Measurements from ENCODE around the gene BCAP31.
"Not testable (repeated sequence)": the region's sequence is repeated elsewhere in the genome, so short reads cannot be mapped to it uniquely, and the experiment has no call there.

BCAP31 gene

GRCh38 chrX:153733651-153734240 lies 9.6 kb upstream of the BCAP31 start:
- no peak for DNase-seq

GRCh38 chrX:153732401-153732800 lies 8.2 kb upstream of the BCAP31 start:
- no peak for DNase-seq

DNA sequence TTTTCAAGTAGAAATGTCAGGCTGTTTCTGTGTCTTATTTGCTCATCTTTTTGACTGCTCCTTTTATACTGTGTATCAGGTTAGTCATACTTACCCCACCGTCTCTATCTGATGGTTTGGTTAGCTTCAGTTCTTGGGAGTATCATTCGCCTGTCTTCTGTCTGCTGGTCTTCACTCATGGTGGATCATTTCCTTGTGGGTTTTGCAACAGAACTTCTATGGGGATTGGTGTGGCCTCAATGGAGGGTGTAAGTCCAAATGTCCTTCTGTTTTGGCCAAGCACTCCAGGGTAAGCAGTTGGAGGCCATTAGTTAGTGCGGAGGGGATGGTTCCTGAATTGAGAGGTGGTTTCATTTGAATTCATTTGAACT lies 7.6 kb upstream of the BCAP31 start:
- no peak for DNase-seq

- DNase-seq, result no peak
These were observed 7.1 kb upstream of the BCAP31 start for GRCh38 chrX:153731117-153731844.

- not testable (repeated sequence) for DNase-seq
These were observed 5.9 kb upstream of the BCAP31 start for GRCh38 chrX:153730115-153730514.

- DNase-seq, result no peak
These were observed 4.9 kb upstream of the BCAP31 start for GRCh38 chrX:153728951-153729631.

DNA sequence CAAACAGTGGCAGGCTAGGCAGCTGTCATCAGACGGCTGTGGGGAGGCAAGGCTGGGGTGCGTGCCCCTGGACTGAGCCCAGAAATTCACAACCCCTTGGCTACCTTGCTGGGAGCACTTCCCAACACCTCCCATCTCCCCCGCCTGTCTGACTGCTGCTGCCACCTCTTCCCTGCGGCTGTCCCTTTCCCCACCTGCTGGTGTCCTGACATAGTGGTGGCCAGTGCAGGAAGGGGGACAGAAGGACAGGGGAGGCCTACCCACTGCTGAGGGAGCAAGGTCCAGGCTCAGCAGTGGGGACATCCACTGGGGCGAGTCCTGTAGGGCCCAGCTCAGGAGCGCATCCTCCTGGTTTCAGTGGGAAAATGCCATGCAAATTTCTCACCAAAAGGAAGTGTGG lies 3.9 kb upstream of the BCAP31 start:
- DNase-seq, result no peak

DNA sequence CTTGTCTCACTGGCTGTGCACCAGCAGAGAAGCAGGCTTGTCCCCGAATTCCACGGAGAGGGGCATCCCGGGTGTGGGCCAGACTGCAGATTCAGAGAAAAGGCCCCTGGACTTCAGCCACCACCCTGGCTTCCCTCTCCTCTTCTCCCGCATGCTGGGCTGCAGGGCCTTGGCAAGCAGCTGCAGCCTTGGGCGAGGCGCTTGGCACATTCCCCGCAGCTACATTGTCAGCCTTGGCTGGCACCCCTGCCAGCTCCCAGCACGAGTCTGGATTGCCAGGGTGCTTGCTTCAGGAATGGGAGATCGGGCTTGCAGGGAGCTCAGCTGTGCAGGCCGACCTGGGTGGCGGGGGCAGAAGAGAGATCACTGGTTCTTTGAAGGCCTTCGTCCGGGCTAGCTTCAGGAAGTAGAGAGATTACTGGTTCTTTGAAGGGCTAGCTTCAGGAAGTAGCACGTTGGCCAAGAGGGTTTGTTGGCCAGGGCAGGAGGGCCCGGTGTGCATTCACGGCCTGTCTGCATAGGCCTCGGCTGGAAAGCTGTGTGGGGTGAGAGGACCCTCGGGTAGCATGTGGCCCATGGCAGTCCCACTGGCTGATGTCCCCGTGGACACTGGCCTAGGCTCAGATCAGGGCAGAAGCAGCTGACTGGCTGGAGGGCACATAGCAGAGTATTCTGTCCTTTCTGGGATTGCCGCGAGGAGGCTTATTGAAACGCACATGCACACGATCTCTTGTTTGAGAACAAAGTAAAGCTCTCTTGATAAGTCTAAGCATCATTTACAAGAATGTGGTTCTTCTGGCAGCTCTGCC lies 3.1 kb upstream of the BCAP31 start:
- no peak for DNase-seq

DNA sequence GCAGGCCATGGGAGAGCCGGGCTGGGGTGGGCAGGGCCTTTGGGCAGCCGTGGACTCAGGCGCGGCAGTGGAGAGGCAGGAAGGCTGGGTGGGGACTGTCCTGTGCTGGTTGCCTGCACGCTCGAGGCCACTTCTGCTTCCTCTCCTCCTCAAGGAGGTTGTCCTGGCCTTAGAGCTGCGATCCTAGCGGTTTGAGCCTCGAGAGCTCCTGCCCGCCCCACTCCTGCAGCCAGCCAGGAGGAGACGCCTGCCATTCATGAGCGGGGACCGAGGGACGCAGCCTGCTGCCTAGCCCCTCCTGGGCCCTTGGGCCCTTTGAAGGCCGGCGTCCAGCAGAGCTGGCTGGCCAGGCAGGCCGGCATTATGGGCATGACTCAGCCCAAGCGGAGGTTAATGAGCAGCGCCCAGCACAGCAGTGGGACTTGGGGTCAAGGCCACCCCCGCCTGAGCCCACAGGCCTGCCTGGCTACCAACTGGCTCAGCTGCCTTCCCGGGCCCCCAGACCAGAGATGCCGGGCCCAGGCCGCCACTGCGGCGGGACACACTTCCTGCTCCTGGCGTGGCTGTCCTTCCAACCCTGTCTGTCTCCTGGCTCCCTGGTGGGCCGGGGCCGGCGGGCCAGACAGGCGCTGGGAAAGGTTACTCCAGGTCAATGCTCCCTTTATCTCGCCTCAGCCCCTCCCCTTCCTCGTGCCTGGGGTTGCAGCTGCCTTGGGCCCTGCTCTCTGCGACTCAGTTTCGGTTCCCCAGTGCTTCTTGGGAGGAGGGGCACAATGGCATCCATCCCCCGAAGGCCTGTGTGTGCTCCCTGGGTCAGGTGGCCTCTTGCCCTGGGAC lies 2.3 kb upstream of the BCAP31 start:
- no peak for DNase-seq

GRCh38 chrX:153725832-153726285 lies 1.7 kb upstream of the BCAP31 start:
- no peak for DNase-seq

- no peak for DNase-seq
These were observed 1.0 kb upstream of the BCAP31 start for GRCh38 chrX:153725039-153725831.

DNA sequence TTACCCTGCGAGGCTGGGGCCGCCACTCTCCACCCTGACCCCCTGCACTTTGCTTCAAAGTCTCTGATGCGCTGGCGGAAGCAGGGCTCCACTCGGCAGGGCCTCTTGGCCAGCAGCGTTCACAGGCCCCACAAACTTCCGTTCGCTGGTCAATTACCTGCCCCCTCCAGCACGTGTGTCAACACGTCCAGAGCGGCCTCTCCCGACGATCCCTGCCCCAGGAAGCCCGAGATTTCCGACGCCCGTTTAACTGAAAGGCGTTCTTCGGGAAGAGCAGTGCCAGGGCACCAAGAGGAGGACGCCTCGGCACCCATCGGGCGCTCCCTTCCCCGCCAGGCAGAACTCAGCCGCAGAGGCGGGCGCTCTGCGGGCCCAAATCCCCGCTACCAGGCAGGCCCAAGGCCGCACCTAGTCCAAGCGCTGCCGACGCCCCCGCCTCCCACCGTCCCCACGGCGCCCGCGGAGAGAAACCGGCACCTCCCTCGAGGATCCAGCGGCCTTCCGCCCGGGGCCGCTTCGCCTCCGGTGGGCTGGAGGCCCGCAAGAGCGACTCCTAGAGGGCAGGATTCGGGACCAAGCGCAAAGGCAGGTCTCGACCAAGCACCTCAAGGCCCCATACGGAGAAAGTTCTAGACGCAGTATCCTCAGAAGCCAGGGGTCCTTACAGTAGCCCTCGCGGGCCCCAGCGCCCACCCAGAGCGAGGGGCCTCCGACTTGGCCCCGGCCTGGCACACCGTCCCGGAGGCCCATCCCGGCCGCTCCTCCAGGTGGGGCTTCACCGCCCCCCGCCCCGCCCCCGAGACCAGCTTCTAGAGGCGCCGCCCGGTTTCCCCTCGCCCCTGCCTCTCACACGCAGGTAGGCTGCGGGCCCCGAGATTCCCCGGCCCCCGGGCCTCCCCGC lies 586 bp downstream of the BCAP31 start:
- no peak for DNase-seq

GRCh38 chrX:153722704-153723350 lies 1.4 kb downstream of the BCAP31 start:
- DNase-seq, result no peak

- DNase-seq, result no peak
These were observed 4.5 kb downstream of the BCAP31 start for GRCh38 chrX:153719701-153720100.

- no peak for DNase-seq
These were observed 4.9 kb downstream of the BCAP31 start for GRCh38 chrX:153719238-153719637.

- DNase-seq, result no peak
These were observed 6.7 kb downstream of the BCAP31 start for GRCh38 chrX:153717445-153717844.

- DNase-seq, result no peak
These were observed 9.9 kb downstream of the BCAP31 start for GRCh38 chrX:153714256-153714655.

GRCh38 chrX:153709726-153710674 lies 14.2 kb downstream of the BCAP31 start:
- DNase-seq, result no peak

GRCh38 chrX:153708415-153708814 lies 15.8 kb downstream of the BCAP31 start:
- DNase-seq, result peak; percentile 26
